Left ventricle myocardium superior (tissue), 1 donor: ENCODE results near the gene TEPSIN. TPM values are rescaled to one million over a fixed set of nuclear protein-coding genes. Genes with fewer than 3 reads are reported as not detected.
A peak's percentile ranks its signal among the peaks of the same experiment; 100 is the strongest.

Experiments used
- ATAC-seq: fragments of 200-7000 bp; cut with Tn5 transposase; one replicate; pipeline ENCODE4 v1.9.1; 2020; ENCODE audit warnings: mild to moderate bottlenecking, moderate library complexity
- DNase-seq: peaks from one replicate; pipeline ENCODE4 v3.0.0-alpha.2; 2020
- intact Hi-C: fragments of 100-400 bp; cut with micrococcal nuclease; formaldehyde crosslinking; loops from one replicate; pipeline ENCODE4 v1.11.0; 2022
- total RNA-seq: library from RNA; stranded (reverse); fragmentation: NEBNext Ultra II Directional; extraction: Animal tissue kit (Norgen Biotek cat#: 25700); gene quantifications from one replicate; pipeline ENCODE4 v1.2.1, GENCODE V29; 2021
- donor health status: DM: no; HTN: yes; CAD: no; lungs with severe emphysema.

TEPSIN gene
- total RNA-seq, 1 donor from 2014 or later = 13.8 TPM

GRCh38 chr17:81272616-81273015 is 33.8 kb upstream of the TEPSIN start:
- intact Hi-C loops = no loop called here
- ATAC-seq (no peak), DNase-seq (no peak)

DNA sequence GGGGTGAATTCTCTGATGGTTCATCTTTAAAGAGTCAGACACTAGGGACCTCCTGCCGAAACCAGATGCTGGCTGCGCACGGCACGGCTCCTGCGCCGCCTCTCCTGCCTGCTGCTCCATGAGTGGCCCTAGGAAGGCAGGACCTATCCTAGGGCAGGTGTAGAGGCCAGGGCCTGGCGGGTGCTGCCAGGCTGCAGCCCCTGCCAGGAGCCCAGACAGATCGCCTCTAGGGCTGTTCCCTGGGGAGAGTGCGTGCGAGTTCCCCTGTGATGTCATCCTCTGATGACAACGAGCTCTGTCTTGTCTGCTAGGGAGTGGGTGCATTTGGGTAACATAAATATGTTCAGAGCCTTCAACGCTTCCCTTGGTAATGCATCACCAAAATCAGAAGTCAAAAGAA is 32.4 kb upstream of the TEPSIN start:
- ATAC-seq = no peak
- no peak for DNase-seq
- intact Hi-C loops = no loop called here

DNA sequence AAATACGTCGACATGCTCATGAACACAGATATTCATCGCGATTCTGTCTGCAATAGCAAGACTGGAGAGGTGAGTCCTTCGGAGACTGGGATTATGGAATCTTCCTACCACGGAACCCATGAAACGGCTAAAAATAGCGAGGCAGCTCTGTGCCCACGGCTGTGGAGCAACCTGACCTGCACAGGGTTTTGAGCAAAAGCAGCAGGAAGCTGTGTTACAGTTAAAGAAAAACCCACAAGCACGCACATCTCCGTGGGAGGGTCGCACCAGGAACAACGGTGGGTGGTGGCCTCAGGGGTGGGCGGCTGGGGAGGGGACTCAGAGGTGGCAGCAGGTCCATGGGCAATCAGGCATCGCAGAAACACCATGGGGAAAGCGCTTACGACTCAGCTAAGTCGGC is 31.4 kb upstream of the TEPSIN start:
- DNase-seq = no peak
- intact Hi-C loops = no loop called here
- ATAC-seq = no peak

DNA sequence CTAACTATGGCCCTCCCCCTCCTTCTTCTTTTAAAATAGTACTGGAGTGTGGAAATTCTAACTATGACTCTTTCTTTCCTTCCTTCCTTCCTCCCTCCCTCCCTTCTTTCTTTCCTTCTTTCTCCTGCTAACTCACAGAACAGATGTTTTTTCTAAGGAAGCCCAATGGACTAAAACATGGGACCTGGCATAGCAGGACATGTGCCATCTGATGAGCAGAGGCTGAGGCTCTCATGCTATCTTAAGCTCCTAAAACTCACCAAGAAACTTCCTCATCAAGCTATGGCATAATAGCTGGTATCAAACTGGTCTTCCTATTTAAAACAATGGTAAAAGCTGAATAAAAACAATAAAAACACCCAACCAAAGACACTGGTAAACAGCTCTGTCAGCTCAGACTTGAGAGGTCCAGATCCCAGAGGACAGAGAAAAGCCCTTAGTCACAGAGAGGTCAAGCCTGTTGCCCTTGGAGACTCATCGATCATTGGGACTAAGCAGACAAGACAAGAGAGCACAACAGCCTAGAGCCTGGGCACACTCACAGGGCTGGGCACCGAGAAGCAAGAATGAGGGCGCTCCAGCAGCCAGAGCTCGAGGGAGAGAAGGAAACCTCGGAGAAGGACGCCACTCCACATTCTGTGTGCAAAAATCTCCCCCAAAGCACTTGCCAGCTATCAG is 28.7 kb upstream of the TEPSIN start:
- ATAC-seq = no peak
- DNase-seq = no peak
- intact Hi-C loops = no loop called here

GRCh38 chr17:81265576-81265975 is 26.7 kb upstream of the TEPSIN start:
- ATAC-seq (no peak), DNase-seq (no peak)
- intact Hi-C loops = no loop called here

DNA sequence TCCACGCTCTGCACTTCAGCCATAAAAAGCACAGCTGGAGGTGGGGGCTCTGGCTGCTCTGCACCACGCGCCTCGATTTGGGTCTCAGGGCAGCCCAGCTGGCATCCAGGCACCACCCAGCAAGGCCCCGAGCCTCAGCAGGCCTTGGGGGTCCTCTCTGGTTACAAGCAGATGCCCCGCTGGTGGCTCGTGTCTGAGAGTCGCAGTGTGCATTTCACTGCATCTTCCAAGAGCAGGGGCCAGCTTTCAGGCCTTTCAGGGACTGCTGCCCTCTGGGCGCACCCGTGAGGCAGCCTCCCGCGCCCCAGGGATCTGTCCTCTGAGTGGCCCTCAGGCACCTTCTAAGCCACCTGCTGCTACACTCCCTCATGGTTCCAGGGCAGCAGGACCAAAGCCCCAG is 25.8 kb upstream of the TEPSIN start:
- ATAC-seq (no peak), DNase-seq (no peak)
- intact Hi-C loops = no loop called here

DNA sequence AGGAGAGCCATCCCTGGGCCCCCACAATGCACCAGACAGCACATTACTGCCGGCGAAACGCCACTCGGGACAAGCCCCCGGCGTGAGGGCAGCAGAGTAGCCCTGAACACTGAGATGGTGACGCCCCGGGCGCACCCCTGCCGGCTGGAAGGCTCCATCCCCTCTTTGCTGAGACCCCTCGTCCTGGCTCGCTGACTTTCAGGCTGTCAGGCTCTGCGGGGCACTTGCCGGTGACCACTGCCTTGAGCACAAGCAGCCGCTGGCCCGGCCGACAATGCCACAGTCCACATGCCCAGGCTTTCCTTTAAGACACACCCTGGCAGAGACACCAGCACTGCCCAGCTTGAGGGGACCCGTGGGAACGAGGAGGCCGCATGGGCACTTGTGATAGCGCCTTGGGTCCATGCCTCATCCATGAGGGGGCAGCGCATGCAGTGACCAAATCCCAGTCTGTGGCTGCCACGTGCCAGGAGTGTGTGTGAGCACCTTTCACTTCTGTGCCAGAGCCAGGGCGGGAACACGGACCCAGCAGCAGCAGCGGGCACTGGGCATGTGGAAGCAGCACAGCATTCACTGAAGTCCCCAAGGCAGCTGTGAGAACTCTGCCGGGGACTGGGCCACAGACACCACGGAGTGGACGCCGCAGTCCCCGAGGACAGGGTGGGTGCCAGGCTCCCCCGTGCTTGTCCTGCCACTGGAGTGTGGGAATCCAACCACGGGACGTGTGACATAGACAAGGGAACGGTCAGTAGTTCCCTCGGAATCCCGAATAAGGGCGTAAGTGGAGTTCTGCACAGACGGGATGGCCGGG is 24.7 kb upstream of the TEPSIN start:
- ATAC-seq (no peak), DNase-seq (no peak)
- intact Hi-C loops = no loop called here

- intact Hi-C loops = no loop called here
- ATAC-seq = no peak
- DNase-seq = no peak
These were observed 22.9 kb upstream of the TEPSIN start for GRCh38 chr17:81261582-81262336.

GRCh38 chr17:81261096-81261495 is 22.2 kb upstream of the TEPSIN start:
- intact Hi-C loops = no loop called here
- ATAC-seq = no peak
- DNase-seq = no peak

DNA sequence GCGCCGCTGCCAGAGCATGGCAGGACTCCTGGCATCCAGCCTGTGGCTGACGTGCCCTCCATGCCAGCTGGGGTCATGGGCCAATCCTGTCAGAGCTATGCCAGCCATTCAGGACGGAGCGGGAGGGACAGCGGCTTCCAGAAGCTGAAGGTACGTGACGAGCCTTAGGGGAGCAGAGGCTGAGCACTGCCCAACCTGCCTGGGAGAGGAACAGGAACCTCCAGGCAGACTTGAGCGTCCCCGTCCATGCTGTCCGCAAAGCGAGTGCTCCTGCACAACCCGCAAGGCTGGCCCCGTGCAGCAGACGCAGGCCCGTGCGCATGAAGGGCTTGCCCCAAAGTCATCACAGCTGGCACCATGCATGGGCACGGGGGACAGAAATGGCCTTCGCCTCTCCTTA is 21.8 kb upstream of the TEPSIN start:
- intact Hi-C loops = no loop called here
- ATAC-seq (no peak), DNase-seq (no peak)

DNA sequence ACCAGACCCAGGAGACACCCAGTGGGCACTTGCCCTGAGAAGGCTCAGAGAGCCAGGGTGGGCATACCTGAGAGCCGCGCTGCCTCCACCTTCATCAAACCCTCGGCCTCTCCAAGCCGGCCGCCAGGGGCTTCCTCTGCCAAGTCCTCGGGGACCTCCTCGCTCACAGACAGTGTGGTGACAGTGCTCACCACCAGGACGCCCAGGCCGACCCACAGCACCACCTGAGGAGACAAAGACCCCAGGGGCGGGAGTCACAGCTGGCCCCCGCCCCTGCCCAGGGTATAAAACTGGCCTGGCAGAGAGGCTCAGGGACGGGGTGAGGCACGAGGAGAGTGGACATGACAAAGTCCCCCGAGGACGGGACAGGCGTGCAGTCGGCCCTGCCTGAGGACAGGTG is 21.3 kb upstream of the TEPSIN start:
- intact Hi-C loops = no loop called here
- no peak for ATAC-seq
- no peak for DNase-seq

- ATAC-seq = no peak
- DNase-seq = no peak
- intact Hi-C loops = no loop called here
These were observed 20.3 kb upstream of the TEPSIN start for GRCh38 chr17:81259058-81259605.

- ATAC-seq (no peak), DNase-seq (no peak)
- intact Hi-C loops = no loop called here
These were observed 19.4 kb upstream of the TEPSIN start for GRCh38 chr17:81258292-81258691.

- ATAC-seq = no peak
- intact Hi-C loops = no loop called here
- DNase-seq = no peak
These were observed 18.7 kb upstream of the TEPSIN start for GRCh38 chr17:81257533-81257932.

DNA sequence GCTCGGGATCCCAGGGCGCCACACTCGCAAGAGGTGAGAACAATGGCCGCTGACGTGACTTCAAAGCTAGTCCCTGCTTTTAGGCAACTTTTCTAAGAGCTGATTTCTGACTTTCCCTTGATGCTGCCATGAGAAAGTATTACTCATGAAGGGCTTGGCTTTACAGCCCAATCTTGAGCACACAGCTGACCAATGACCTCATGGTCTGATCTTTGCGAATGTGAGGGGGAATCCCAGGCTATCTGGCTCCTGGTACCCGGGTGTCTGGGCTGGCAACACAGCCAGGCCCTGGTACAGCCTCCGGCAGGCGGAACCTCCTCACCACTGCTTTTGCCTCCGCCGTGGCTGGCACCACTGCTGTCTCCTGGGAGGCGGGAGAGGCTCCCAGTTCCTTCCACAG is 17.8 kb upstream of the TEPSIN start:
- intact Hi-C loops = no loop called here
- ATAC-seq = no peak
- DNase-seq = no peak

DNA sequence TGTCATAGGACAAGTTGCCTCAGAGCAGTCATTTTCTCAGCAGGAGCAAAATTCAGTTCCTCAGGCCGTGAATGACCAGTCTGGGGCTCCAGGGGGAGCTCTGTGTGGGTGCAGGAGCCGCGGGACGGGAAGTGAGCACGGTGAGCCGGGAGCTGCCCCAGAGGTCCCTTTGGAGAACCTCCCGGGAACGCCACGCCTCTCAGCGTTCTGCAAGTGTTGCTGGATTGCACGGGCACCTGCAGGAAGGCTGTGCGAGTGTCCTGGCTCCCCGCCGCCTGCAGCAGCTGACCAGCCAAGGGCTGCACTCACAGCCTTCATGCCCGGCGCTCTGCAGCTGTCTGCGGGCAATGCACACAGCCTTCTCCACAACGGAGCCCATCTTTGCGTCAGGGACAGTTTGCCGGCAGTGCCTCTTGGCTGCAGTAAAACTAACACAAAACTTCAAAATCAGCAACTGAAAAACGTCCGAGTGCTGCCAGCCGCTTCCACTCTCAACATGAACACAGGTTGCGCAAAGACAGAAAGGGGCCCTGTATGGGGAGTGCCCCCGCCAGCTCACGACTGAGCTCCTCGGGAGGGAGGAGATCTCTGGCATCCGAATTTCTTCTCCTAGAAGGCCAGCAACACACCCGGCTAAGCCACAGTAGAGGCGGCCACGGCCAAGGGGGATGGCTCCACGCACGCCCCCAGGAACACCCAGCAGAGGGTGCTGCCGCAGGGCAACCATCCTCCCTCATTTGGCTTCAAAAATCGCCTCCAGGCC is 16.3 kb upstream of the TEPSIN start:
- DNase-seq (peak; percentile 94), ATAC-seq (peak; percentile 92)
- intact Hi-C loops = no loop called here

DNA sequence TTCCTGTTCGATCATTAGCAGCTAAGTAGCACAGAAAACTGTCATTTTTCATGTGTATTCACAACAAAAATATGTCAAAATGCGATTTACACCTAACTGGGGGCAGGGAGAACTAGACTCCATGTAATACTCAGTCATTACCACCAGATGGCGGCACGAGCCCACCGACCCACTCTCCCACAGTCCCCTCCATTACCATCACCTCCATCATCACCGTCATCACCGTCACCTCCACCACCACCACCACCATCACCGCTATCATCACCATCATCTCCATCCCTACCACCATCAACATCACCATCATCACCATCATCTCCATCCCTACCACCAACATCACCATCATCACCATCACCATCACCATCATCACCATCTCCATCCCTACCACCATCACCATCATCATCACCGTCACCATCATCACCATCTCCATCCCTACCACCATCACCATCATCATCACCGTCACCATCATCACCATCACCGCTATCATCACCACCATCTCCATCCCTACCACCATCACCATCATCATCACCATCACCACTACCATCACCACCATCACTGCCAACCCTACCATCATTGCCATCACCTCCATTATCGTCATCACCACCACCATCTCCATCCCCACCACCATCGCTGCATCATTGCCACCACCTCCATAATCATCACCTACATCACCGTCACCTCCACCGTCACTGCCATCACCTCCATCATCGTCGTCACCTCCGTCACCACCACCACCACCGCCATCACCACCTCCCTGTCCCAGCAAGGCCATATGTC is 14.7 kb upstream of the TEPSIN start:
- ATAC-seq = peak; percentile 46
- intact Hi-C loops = no loop called here
- DNase-seq = no peak

- no peak for DNase-seq
These were observed 14.1 kb upstream of the TEPSIN start for GRCh38 chr17:81252987-81253329.

More at GRCh38 chr17:81252987-81253329, 14.1 kb upstream of the TEPSIN start:
- intact Hi-C loops = no loop called here
- no peak for ATAC-seq
